Activated naive CD4-positive, alpha-beta T cell treated with anti-CD3 and anti-CD28 coated beads, Interleukin-2, amount 10 ng/mL, durations not matched to agents 7 days and 5 days (primary cell): ENCODE data around the gene GPR62.

Experiments used
- CTCF ChIA-PET: fragments of 350-600 bp; sonication (Branson Sonifier 250); formaldehyde crosslinking; loops from one replicate; lab custom pipeline; 2021; ENCODE audit warnings: antibody characterized with exemption; lab: Charles Lee
- DNase-seq: peaks from one replicate; pipeline ENCODE4 v3.0.0-alpha.2; 2020
- H3K27ac Mint-ChIP-seq: one replicate; pipeline ENCODE4 v1.8.0; 2021; ENCODE audit warnings: mild to moderate bottlenecking, moderate library complexity, mixed read lengths
- H3K27me3 Mint-ChIP-seq: one replicate; pipeline ENCODE4 v1.8.0; 2021; ENCODE audit warnings: mild to moderate bottlenecking, mixed read lengths
- H3K36me3 Mint-ChIP-seq: one replicate; pipeline ENCODE4 v1.8.0; 2021; ENCODE audit warnings: mixed read lengths
- H3K4me1 Mint-ChIP-seq: one replicate; pipeline ENCODE4 v1.8.0; 2021; ENCODE audit warnings: mixed read lengths
- H3K4me3 Mint-ChIP-seq: one replicate; pipeline ENCODE4 v1.8.0; 2021; ENCODE audit warnings: mild to moderate bottlenecking, moderate library complexity, mixed read lengths
- H3K9me3 Mint-ChIP-seq: one replicate; pipeline ENCODE4 v1.8.0; 2021; ENCODE audit warnings: mixed read lengths

Gene GPR62

GRCh38 chr3:51955893-51956770 is 951 bp downstream of the GPR62 start:
- H3K4me1 Mint-ChIP-seq, result peaks cover 8% of the 10 kb centered on the region
- peak; percentile 59 for DNase-seq
- H3K4me3 Mint-ChIP-seq, result peak overlapping the region; percentile 10
- CTCF ChIA-PET, result interaction anchor here (1.5 kb wide), 1 partner anchor 10 kb away, joined by 3 read pairs; no protein-coding TSS in a partner anchor
- no peaks in the 10 kb centered on the region for H3K36me3 Mint-ChIP-seq
- peaks cover 73% of the 10 kb centered on the region for H3K27me3 Mint-ChIP-seq
- H3K9me3 Mint-ChIP-seq, result no peaks in the 10 kb centered on the region
- H3K27ac Mint-ChIP-seq, result no peak overlapping the region

GRCh38 chr3:51957520-51958205 is 2.5 kb downstream of the GPR62 start:
- H3K27ac Mint-ChIP-seq, result no peak overlapping the region
- H3K4me3 Mint-ChIP-seq, result no peak overlapping the region
- CTCF ChIA-PET, result interaction anchor here (0.7 to 1.5 kb wide), 3 partner anchors 9 to 16 kb away, joined by 3 read pairs; partner anchors contain the start of gene ABHD14B
- no peak for DNase-seq
- no peaks in the 10 kb centered on the region for H3K36me3 Mint-ChIP-seq
- H3K27me3 Mint-ChIP-seq, result peaks cover 80% of the 10 kb centered on the region
- no peaks in the 10 kb centered on the region for H3K9me3 Mint-ChIP-seq
- H3K4me1 Mint-ChIP-seq, result peaks cover 8% of the 10 kb centered on the region

- Mint-ChIP-seq H3K27me3 (peaks cover 78% of the 10 kb centered on the region), H3K9me3 (no peaks in the 10 kb centered on the region), H3K27ac (no peak overlapping the region), H3K4me3 (no peak overlapping the region), H3K4me1 (peaks cover 8% of the 10 kb centered on the region), H3K36me3 (no peaks in the 10 kb centered on the region)
- no peak for DNase-seq
- CTCF ChIA-PET, result no interaction called here
Measured at GRCh38 chr3:51958603-51959521, 3.7 kb downstream of the GPR62 start.

- no peak overlapping the region for H3K4me3 Mint-ChIP-seq
- H3K27ac Mint-ChIP-seq, result no peak overlapping the region
- no peaks in the 10 kb centered on the region for H3K9me3 Mint-ChIP-seq
- DNase-seq, result no peak
- H3K4me1 Mint-ChIP-seq, result peaks cover 8% of the 10 kb centered on the region
- H3K27me3 Mint-ChIP-seq, result peaks cover 76% of the 10 kb centered on the region
- CTCF ChIA-PET, result no interaction called here
- H3K36me3 Mint-ChIP-seq, result no peaks in the 10 kb centered on the region
Measured at GRCh38 chr3:51959651-51960050, 4.5 kb downstream of the GPR62 start.

- CTCF ChIA-PET, result no interaction called here
- H3K9me3 Mint-ChIP-seq, result no peaks in the 10 kb centered on the region
- peaks cover 13% of the 10 kb centered on the region for H3K4me1 Mint-ChIP-seq
- peaks cover 76% of the 10 kb centered on the region for H3K27me3 Mint-ChIP-seq
- no peak overlapping the region for H3K27ac Mint-ChIP-seq
- no peaks in the 10 kb centered on the region for H3K36me3 Mint-ChIP-seq
- DNase-seq, result no peak
- H3K4me3 Mint-ChIP-seq, result no peak overlapping the region
Measured at GRCh38 chr3:51960386-51960785, 5.2 kb downstream of the GPR62 start.

GRCh38 chr3:51961011-51961410 is 5.8 kb downstream of the GPR62 start:
- no peaks in the 10 kb centered on the region for H3K9me3 Mint-ChIP-seq
- H3K4me3 Mint-ChIP-seq, result no peak overlapping the region
- H3K36me3 Mint-ChIP-seq, result no peaks in the 10 kb centered on the region
- peaks cover 76% of the 10 kb centered on the region for H3K27me3 Mint-ChIP-seq
- H3K27ac Mint-ChIP-seq, result no peak overlapping the region
- DNase-seq, result no peak
- CTCF ChIA-PET, result interaction anchor here (1.5 kb wide), 1 partner anchor 13 kb away, joined by 7 read pairs; the partner anchor contains the start of gene ABHD14B
- peaks cover 17% of the 10 kb centered on the region for H3K4me1 Mint-ChIP-seq

GRCh38 chr3:51961602-51962569 is 6.7 kb downstream of the GPR62 start:
- no peak for DNase-seq
- CTCF ChIA-PET, result interaction anchor here (1.5 kb wide), 2 partner anchors 12 to 19 kb away, joined by 3 to 7 read pairs; partner anchors contain the start of gene ABHD14B

GRCh38 chr3:51962854-51963530 is 7.8 kb downstream of the GPR62 start:
- DNase-seq, result no peak
- Mint-ChIP-seq H3K4me3 (no peak overlapping the region), H3K36me3 (no peaks in the 10 kb centered on the region), H3K4me1 (peaks cover 16% of the 10 kb centered on the region), H3K9me3 (no peaks in the 10 kb centered on the region), H3K27me3 (peaks cover 67% of the 10 kb centered on the region), H3K27ac (no peak overlapping the region)
- CTCF ChIA-PET, result interaction anchor here (0.9 to 1.5 kb wide), 3 partner anchors 9 to 20 kb away, joined by 3 to 5 read pairs (median 3); no protein-coding TSS in a partner anchor

More at GRCh38 chr3:51961602-51962569, 6.7 kb downstream of the GPR62 start:
- Mint-ChIP-seq H3K4me1 (peaks cover 15% of the 10 kb centered on the region), H3K9me3 (no peaks in the 10 kb centered on the region), H3K27ac (no peak overlapping the region), H3K27me3 (peaks cover 76% of the 10 kb centered on the region), H3K36me3 (no peaks in the 10 kb centered on the region), H3K4me3 (no peak overlapping the region)

GRCh38 chr3:51963951-51964451 is 8.8 kb downstream of the GPR62 start:
- no peak for DNase-seq
- no peak overlapping the region for H3K4me3 Mint-ChIP-seq
- peaks cover 64% of the 10 kb centered on the region for H3K27me3 Mint-ChIP-seq
- H3K9me3 Mint-ChIP-seq, result no peaks in the 10 kb centered on the region
- CTCF ChIA-PET, result interaction anchor here (1.4 to 2.7 kb wide), 2 partner anchors 10 kb away, joined by 5 to 12 read pairs; partner anchors contain the start of genes ABHD14A and ABHD14B
- H3K36me3 Mint-ChIP-seq, result no peaks in the 10 kb centered on the region
- H3K4me1 Mint-ChIP-seq, result peaks cover 19% of the 10 kb centered on the region
- H3K27ac Mint-ChIP-seq, result no peak overlapping the region

- no peaks in the 10 kb centered on the region for H3K9me3 Mint-ChIP-seq
- no peak overlapping the region for H3K4me3 Mint-ChIP-seq
- no peak for DNase-seq
- CTCF ChIA-PET, result interaction anchor here (2.7 kb wide), 1 partner anchor 10 kb away, joined by 12 read pairs; the partner anchor contains the start of genes ABHD14A and ABHD14B
- peaks cover 20% of the 10 kb centered on the region for H3K4me1 Mint-ChIP-seq
- no peaks in the 10 kb centered on the region for H3K36me3 Mint-ChIP-seq
- peaks cover 64% of the 10 kb centered on the region for H3K27me3 Mint-ChIP-seq
- H3K27ac Mint-ChIP-seq, result no peak overlapping the region
Measured at GRCh38 chr3:51964521-51964920, 9.3 kb downstream of the GPR62 start.

GRCh38 chr3:51966016-51966415 is 10.8 kb downstream of the GPR62 start:
- Mint-ChIP-seq H3K27ac (no peak overlapping the region), H3K4me3 (peak overlapping the region; percentile 82), H3K9me3 (no peaks in the 10 kb centered on the region), H3K36me3 (no peaks in the 10 kb centered on the region), H3K4me1 (peaks cover 20% of the 10 kb centered on the region), H3K27me3 (peaks cover 55% of the 10 kb centered on the region)
- no peak for DNase-seq
- CTCF ChIA-PET, result interaction anchor here (1.6 to 2.7 kb wide), 2 partner anchors 8 to 9 kb away, joined by 3 to 12 read pairs; partner anchors contain the start of genes ABHD14A and ABHD14B

- peak overlapping the region; percentile 73 for H3K27ac Mint-ChIP-seq
Measured at GRCh38 chr3:51966486-51966885, 11.3 kb downstream of the GPR62 start.

More at GRCh38 chr3:51966486-51966885, 11.3 kb downstream of the GPR62 start:
- no peaks in the 10 kb centered on the region for H3K36me3 Mint-ChIP-seq
- no peak for DNase-seq
- H3K4me1 Mint-ChIP-seq, result peaks cover 20% of the 10 kb centered on the region
- CTCF ChIA-PET, result interaction anchor here (1.6 to 2.7 kb wide), 2 partner anchors 8 to 9 kb away, joined by 3 to 12 read pairs; partner anchors contain the start of genes ABHD14A and ABHD14B
- peaks cover 50% of the 10 kb centered on the region for H3K27me3 Mint-ChIP-seq
- H3K4me3 Mint-ChIP-seq, result peak overlapping the region; percentile 82
- H3K9me3 Mint-ChIP-seq, result no peaks in the 10 kb centered on the region
